Measurements from ENCODE around the gene TPSB2.

The TPSB2 gene

DNA sequence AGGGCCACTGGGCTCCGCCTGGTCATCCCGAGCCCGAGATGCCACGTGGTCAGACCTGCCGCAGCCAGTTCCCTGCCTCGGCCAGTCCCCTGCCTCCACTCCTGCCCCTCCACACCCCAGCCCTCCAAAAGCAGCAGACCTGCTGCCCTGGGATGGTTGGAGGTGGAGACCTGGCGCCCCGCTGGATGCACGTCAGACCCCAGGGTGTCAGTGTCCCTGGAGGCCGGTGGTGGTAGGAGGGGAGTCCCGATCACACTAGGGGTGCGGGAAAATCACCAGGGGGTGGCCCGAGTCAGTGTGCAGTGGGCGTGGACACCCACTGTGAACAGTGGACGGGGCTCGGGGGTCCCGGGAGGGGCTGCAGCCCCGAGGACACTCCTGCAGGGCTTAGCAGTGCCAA lies 31.8 kb downstream of the TPSB2 start:
- no peaks in the 10 kb centered on the region for H3K36me3 ChIP-seq (ENCODE audit: control insufficient read depth, low read length)
- no peaks in the 10 kb centered on the region for H3K4me1 ChIP-seq (ENCODE audit: control insufficient read depth, low read length)
- H4K20me1 ChIP-seq (ENCODE audit: control insufficient read depth, insufficient read depth, low read depth, low read length), result no peaks in the 10 kb centered on the region
- no peaks in the 10 kb centered on the region for H3F3A ChIP-seq (ENCODE audit: control insufficient read depth, insufficient read depth)
- no peaks in the 10 kb centered on the region for H3K9me2 ChIP-seq (replicated peaks; ENCODE audit: control insufficient read depth, low read length)
- no peak overlapping the region for H3K4me3 ChIP-seq (ENCODE audit: low read length)
- no peak overlapping the region for H3K4me2 ChIP-seq (ENCODE audit: low read length)
- TF ChIP-seq, protein P1, sequence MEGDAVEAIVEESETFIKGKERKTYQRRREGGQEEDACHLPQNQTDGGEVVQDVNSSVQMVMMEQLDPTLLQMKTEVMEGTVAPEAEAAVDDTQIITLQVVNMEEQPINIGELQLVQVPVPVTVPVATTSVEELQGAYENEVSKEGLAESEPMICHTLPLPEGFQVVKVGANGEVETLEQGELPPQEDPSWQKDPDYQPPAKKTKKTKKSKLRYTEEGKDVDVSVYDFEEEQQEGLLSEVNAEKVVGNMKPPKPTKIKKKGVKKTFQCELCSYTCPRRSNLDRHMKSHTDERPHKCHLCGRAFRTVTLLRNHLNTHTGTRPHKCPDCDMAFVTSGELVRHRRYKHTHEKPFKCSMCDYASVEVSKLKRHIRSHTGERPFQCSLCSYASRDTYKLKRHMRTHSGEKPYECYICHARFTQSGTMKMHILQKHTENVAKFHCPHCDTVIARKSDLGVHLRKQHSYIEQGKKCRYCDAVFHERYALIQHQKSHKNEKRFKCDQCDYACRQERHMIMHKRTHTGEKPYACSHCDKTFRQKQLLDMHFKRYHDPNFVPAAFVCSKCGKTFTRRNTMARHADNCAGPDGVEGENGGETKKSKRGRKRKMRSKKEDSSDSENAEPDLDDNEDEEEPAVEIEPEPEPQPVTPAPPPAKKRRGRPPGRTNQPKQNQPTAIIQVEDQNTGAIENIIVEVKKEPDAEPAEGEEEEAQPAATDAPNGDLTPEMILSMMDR (IDR thresholded peaks at IDR 0.05; ENCODE audit: low read depth, low read length, poor library complexity, severe bottlenecking), result no peak
- no peak for TF ChIP-seq EZH2phosphoT487 (IDR thresholded peaks at IDR 0.05; ENCODE audit: borderline replicate concordance, low read length)
- H3K79me2 ChIP-seq (ENCODE audit: control insufficient read depth, low read length), result no peaks in the 10 kb centered on the region
- H3K9me3 ChIP-seq (ENCODE audit: control insufficient read depth, insufficient read depth, low read length), result no peaks in the 10 kb centered on the region
- no peaks in the 10 kb centered on the region for H3K27me3 ChIP-seq (ENCODE audit: control insufficient read depth, low read length)
- no peak overlapping the region for H3K27ac ChIP-seq (ENCODE audit: low read depth, low read length)

DNA sequence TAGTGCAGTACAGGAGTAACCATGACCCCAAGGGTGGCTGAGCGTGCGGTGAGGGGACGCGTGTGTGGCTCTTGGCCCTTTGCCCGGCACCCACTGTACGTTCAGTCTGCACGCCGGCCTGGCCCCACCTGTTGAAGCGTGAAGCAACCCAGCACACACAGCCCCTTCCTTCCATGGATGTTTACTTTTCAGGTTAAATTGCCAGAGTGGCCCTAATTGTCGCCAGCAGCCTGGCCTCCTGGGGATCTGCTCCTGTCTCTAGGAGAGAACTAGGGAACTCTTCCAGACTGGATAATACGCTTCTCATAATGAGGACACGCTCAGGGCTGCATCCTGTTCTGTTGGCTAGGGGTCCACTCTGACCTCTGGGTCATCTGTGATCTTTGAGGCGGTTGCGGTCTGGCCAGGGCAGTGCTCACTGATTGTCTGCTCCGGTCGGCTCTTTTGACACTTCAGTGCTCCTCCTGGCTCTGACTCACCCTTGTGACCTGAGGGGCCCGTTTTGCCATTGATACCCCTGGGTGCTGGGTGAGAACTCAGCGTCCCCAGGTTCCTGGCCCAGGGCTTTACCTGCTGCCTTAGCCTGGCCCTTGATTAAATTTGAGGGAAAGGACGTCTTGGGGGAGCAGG lies 32.6 kb downstream of the TPSB2 start:
- Histone ChIP-seq H3K79me2 (ENCODE audit: control insufficient read depth, low read length) (no peaks in the 10 kb centered on the region), H3K27ac (ENCODE audit: low read depth, low read length) (no peak overlapping the region), H4K20me1 (ENCODE audit: control insufficient read depth, insufficient read depth, low read depth, low read length) (no peaks in the 10 kb centered on the region), H3K36me3 (ENCODE audit: control insufficient read depth, low read length) (no peaks in the 10 kb centered on the region), H3K4me2 (ENCODE audit: low read length) (no peak overlapping the region), H3K9me2 (replicated peaks; ENCODE audit: control insufficient read depth, low read length) (no peaks in the 10 kb centered on the region), H3K9me3 (ENCODE audit: control insufficient read depth, insufficient read depth, low read length) (no peaks in the 10 kb centered on the region), H3K4me1 (ENCODE audit: control insufficient read depth, low read length) (no peaks in the 10 kb centered on the region), H3K4me3 (ENCODE audit: low read length) (no peak overlapping the region), H3K27me3 (ENCODE audit: control insufficient read depth, low read length) (no peaks in the 10 kb centered on the region), H3F3A (ENCODE audit: control insufficient read depth, insufficient read depth) (no peaks in the 10 kb centered on the region)
- TF ChIP-seq EZH2phosphoT487 (IDR thresholded peaks at IDR 0.05; ENCODE audit: borderline replicate concordance, low read length), result no peak
- TF ChIP-seq, protein P1 (IDR thresholded peaks at IDR 0.05; ENCODE audit: low read depth, low read length, poor library complexity, severe bottlenecking), result no peak

DNA sequence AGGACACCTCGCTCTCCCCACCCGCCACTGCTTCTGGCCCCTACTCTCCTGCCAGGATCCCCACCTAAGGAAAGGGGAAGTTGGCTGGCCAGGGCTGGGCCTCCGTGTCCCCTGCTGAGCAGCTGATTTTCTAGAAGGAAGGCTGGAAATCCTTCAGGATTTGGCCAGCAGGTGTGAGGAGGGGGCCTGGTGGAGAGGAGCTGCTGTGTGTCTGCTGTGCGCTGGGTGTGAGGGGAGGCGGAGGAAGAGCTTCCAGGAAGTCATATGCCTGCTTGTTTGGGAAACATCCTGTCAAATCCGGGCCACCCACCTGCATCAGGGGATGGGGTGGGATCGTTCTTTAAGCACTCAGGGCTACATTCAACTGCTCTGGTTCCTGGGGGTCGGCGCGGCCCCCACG lies 33.5 kb downstream of the TPSB2 start:
- Histone ChIP-seq H3K36me3 (ENCODE audit: control insufficient read depth, low read length) (no peaks in the 10 kb centered on the region), H3K4me2 (ENCODE audit: low read length) (no peak overlapping the region), H3K4me3 (ENCODE audit: low read length) (no peak overlapping the region), H3K27me3 (ENCODE audit: control insufficient read depth, low read length) (no peaks in the 10 kb centered on the region), H3K9me3 (ENCODE audit: control insufficient read depth, insufficient read depth, low read length) (no peaks in the 10 kb centered on the region), H3K4me1 (ENCODE audit: control insufficient read depth, low read length) (no peaks in the 10 kb centered on the region), H3K9me2 (replicated peaks; ENCODE audit: control insufficient read depth, low read length) (no peaks in the 10 kb centered on the region), H3K79me2 (ENCODE audit: control insufficient read depth, low read length) (no peaks in the 10 kb centered on the region), H4K20me1 (ENCODE audit: control insufficient read depth, insufficient read depth, low read depth, low read length) (no peaks in the 10 kb centered on the region), H3K27ac (ENCODE audit: low read depth, low read length) (no peak overlapping the region), H3F3A (ENCODE audit: control insufficient read depth, insufficient read depth) (no peaks in the 10 kb centered on the region)
- TF ChIP-seq, protein P1 (IDR thresholded peaks at IDR 0.05; ENCODE audit: low read depth, low read length, poor library complexity, severe bottlenecking), result no peak
- no peak for TF ChIP-seq EZH2phosphoT487 (IDR thresholded peaks at IDR 0.05; ENCODE audit: borderline replicate concordance, low read length)

Data from DOHH2 (cell line).